Liver (tissue), 9 donors: ENCODE data around the gene LTO1. TPM values are rescaled to one million over a fixed set of nuclear protein-coding genes. Genes with fewer than 3 reads are reported as not detected.

ENCODE experiments used
- DNase-seq: peaks from one replicate; pipeline ENCODE4 v3.0.0-alpha.2; 2017; ENCODE audit warnings: low spot score
- H3K27ac ChIP-seq, 2 donors: one replicate each; pipeline ENCODE4 v1.7.0; 2013; ENCODE audit warnings: inconsistent platforms in 2 of 2, low read length in 2 of 2, control low read depth in 1 of 2, low read depth in 1 of 2, mild to moderate bottlenecking in 1 of 2
- H3K27me3 ChIP-seq, 4 donors: one replicate each; pipeline versions ENCODE4 v1.6.1 to v1.7.0; 2013; ENCODE audit warnings: low read length in 3 of 4, inconsistent platforms in 1 of 4, mild to moderate bottlenecking in 1 of 4, moderate library complexity in 1 of 4; ENCODE audit not compliant: control insufficient read depth in 4 of 4, insufficient read depth in 4 of 4
- H3K36me3 ChIP-seq, 4 donors: one replicate each; pipeline versions ENCODE4 v1.6.1 to v1.7.0; 2013; ENCODE audit warnings: low read length in 3 of 4, mild to moderate bottlenecking in 3 of 4, low read depth in 1 of 4, moderate library complexity in 1 of 4; ENCODE audit not compliant: control insufficient read depth in 4 of 4, insufficient read depth in 3 of 4
- H3K4me1 ChIP-seq, 4 donors: one replicate each; pipeline versions ENCODE4 v1.6.1 to v1.7.0; 2013; ENCODE audit warnings: low read length in 3 of 4, mild to moderate bottlenecking in 3 of 4, moderate library complexity in 1 of 4; ENCODE audit not compliant: control insufficient read depth in 4 of 4, insufficient read depth in 4 of 4
- H3K4me3 ChIP-seq, 3 donors: one replicate each; pipeline versions ENCODE4 v1.6.1 to v1.7.0; 2013; ENCODE audit warnings: low read length in 3 of 3, control low read depth in 1 of 3, low read depth in 1 of 3, mild to moderate bottlenecking in 1 of 3
- H3K9ac ChIP-seq, 2 donors: one replicate each; pipeline ENCODE4 v1.7.0; 2013; ENCODE audit warnings: low read length in 2 of 2, mild to moderate bottlenecking in 2 of 2, moderate library complexity in 2 of 2, control low read depth in 1 of 2, low read depth in 1 of 2
- H3K9me3 ChIP-seq, 4 donors: one replicate each; pipeline versions ENCODE4 v1.6.1 to v1.7.0; 2013; ENCODE audit warnings: low read length in 3 of 4; ENCODE audit not compliant: control insufficient read depth in 4 of 4
- EGR1 ChIP-seq, 2 donors: IDR thresholded peaks; 2 replicates each; pipeline ENCODE4 v1.6.1; 2016 to 2018; ENCODE audit warnings: antibody characterized with exemption in 2 of 2, low read depth in 2 of 2
- FOXA1 ChIP-seq: IDR thresholded peaks from 2 replicates; pipeline ENCODE4 v1.6.1; 2016; ENCODE audit warnings: antibody characterized with exemption
- FOXA2 ChIP-seq: IDR thresholded peaks from 2 replicates; pipeline ENCODE4 v1.6.1; 2016; ENCODE audit warnings: antibody characterized with exemption
- HNF4A ChIP-seq, 2 donors: conservative IDR thresholded peaks; 2 replicates each; pipeline ENCODE4 v1.6.1; 2016; ENCODE audit warnings: antibody characterized with exemption in 2 of 2, mild to moderate bottlenecking in 2 of 2
- NR2F2 ChIP-seq: IDR thresholded peaks from 2 replicates; pipeline ENCODE4 v1.6.1; 2016; ENCODE audit warnings: antibody characterized with exemption
- RAD21 ChIP-seq, 2 donors: IDR thresholded peaks; 2 replicates each; pipeline ENCODE4 v1.6.1; 2016; ENCODE audit warnings: antibody characterized with exemption in 2 of 2, mild to moderate bottlenecking in 2 of 2
- RXRA ChIP-seq, 2 donors: IDR thresholded peaks; 2 replicates each; pipeline ENCODE4 v1.6.1; 2017 to 2018; ENCODE audit warnings: antibody characterized with exemption in 2 of 2, mild to moderate bottlenecking in 1 of 2
- TAF1 ChIP-seq: conservative IDR thresholded peaks from 2 replicates; pipeline ENCODE4 v1.6.1; 2016; ENCODE audit warnings: antibody characterized with exemption, mild to moderate bottlenecking
- YY1 ChIP-seq: IDR thresholded peaks from 2 replicates; pipeline ENCODE4 v1.6.1; 2016; ENCODE audit warnings: antibody characterized with exemption, mild to moderate bottlenecking
- WGBS: extraction: QIAGEN DNeasy Blood & Tissue Kit; methylation state at CpG from one replicate; pipeline ENCODE4 v1.1.7; 2013; 5-methylcytosine and 5-hydroxymethylcytosine counted together
- polyA plus RNA-seq, 2 donors: library from polyadenylated mRNA; stranded (reverse) in 1 of 2; unstranded in 1 of 2; fragments of 200-250 nt in 1 of 2; fragments of >200 nt in 1 of 2; fragmentation: Nextera tagmentation in 1 of 2; extraction: Ambion mirVana in 1 of 2; gene quantifications; one replicate each; pipeline versions ENCODE4 v1.2.1 to v1.2.3, GENCODE V29; 2013 to 2015
- total RNA-seq, 2 donors: library from RNA; depleted of rRNA; stranded (reverse); fragments of >200 nt; gene quantifications; one replicate each; pipeline ENCODE4 v1.2.3, GENCODE V29; 2014
- TF ChIP-seq, protein P1 (sequence below): IDR thresholded peaks from 2 replicates; pipeline ENCODE4 v1.6.1; 2016; ENCODE audit warnings: antibody characterized with exemption
- TF ChIP-seq, protein P2 (sequence below): IDR thresholded peaks from 2 replicates; pipeline ENCODE4 v1.6.1; 2016; ENCODE audit warnings: antibody characterized with exemption, mild to moderate bottlenecking
- TF ChIP-seq, protein P3 (sequence below): fragments of 150-350 bp; IDR thresholded peaks from 2 replicates; pipeline ENCODE4 v1.5.1; 2017; ENCODE audit warnings: improper control_type of control experiment, low read depth, low read length; ENCODE audit not compliant: missing input control
- TF ChIP-seq, protein P4 (sequence below): IDR thresholded peaks from 2 replicates; pipeline ENCODE4 v1.6.1; 2016; ENCODE audit warnings: antibody characterized with exemption
- TF ChIP-seq, protein P5 (sequence below): IDR thresholded peaks from 2 replicates; pipeline ENCODE4 v1.6.1; 2016; ENCODE audit warnings: antibody characterized with exemption
- donor health status: healthy.
- donor health status: healthy.
- donor health status: healthy.
- donor health status: healthy.
- donor health status: healthy.

The LTO1 gene
- total and polyA plus RNA-seq, 4 donors = 4.9 to 12.3 (median 7.3) TPM

DNA sequence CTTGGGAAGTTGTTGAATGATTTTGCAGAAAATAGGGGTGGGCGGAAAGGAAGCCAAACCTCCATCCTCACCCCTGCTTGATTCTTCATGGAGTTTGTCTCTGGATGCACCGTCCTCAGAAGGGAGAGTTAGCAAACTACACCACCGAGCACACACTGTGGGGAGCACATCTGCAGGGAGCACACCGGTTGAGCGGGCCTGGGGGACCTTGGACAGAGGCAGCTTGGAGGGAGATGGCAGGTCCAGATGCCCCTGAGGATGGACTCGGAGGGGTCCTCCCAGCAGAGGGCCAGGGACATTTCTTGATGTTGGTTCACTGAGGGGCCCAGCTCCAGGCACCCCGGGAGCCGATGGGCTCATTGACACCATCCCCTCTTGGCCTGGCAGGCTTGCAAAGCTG, 43.8 kb upstream of the LTO1 start:
- no peaks in the 10 kb centered on the region for H3K9me3 ChIP-seq
- no peak overlapping the region for H3K9ac ChIP-seq
- 74% methylated on average over 8 of the region's 8 CpGs for WGBS
- no peaks in the 10 kb centered on the region for H3K36me3 ChIP-seq
- TF ChIP-seq, protein P1, sequence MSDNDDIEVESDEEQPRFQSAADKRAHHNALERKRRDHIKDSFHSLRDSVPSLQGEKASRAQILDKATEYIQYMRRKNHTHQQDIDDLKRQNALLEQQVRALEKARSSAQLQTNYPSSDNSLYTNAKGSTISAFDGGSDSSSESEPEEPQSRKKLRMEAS = no peak
- TF ChIP-seq YY1 (no peak), FOXA2 (no peak), FOXA1 (no peak), NR2F2 (no peak), HNF4A (conservative IDR thresholded peaks at IDR 0.05) (no peak), RAD21 (IDR thresholded peaks at IDR 0.05) (no peak), EGR1 (IDR thresholded peaks at IDR 0.05; ENCODE audit: low read depth in 2 of 2) (no peak), RXRA (IDR thresholded peaks at IDR 0.05) (no peak), TAF1 (no peak)
- TF ChIP-seq, protein P2, sequence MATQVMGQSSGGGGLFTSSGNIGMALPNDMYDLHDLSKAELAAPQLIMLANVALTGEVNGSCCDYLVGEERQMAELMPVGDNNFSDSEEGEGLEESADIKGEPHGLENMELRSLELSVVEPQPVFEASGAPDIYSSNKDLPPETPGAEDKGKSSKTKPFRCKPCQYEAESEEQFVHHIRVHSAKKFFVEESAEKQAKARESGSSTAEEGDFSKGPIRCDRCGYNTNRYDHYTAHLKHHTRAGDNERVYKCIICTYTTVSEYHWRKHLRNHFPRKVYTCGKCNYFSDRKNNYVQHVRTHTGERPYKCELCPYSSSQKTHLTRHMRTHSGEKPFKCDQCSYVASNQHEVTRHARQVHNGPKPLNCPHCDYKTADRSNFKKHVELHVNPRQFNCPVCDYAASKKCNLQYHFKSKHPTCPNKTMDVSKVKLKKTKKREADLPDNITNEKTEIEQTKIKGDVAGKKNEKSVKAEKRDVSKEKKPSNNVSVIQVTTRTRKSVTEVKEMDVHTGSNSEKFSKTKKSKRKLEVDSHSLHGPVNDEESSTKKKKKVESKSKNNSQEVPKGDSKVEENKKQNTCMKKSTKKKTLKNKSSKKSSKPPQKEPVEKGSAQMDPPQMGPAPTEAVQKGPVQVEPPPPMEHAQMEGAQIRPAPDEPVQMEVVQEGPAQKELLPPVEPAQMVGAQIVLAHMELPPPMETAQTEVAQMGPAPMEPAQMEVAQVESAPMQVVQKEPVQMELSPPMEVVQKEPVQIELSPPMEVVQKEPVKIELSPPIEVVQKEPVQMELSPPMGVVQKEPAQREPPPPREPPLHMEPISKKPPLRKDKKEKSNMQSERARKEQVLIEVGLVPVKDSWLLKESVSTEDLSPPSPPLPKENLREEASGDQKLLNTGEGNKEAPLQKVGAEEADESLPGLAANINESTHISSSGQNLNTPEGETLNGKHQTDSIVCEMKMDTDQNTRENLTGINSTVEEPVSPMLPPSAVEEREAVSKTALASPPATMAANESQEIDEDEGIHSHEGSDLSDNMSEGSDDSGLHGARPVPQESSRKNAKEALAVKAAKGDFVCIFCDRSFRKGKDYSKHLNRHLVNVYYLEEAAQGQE = no peak
- TF ChIP-seq, protein P3, sequence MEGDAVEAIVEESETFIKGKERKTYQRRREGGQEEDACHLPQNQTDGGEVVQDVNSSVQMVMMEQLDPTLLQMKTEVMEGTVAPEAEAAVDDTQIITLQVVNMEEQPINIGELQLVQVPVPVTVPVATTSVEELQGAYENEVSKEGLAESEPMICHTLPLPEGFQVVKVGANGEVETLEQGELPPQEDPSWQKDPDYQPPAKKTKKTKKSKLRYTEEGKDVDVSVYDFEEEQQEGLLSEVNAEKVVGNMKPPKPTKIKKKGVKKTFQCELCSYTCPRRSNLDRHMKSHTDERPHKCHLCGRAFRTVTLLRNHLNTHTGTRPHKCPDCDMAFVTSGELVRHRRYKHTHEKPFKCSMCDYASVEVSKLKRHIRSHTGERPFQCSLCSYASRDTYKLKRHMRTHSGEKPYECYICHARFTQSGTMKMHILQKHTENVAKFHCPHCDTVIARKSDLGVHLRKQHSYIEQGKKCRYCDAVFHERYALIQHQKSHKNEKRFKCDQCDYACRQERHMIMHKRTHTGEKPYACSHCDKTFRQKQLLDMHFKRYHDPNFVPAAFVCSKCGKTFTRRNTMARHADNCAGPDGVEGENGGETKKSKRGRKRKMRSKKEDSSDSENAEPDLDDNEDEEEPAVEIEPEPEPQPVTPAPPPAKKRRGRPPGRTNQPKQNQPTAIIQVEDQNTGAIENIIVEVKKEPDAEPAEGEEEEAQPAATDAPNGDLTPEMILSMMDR = no peak
- TF ChIP-seq, protein P4, sequence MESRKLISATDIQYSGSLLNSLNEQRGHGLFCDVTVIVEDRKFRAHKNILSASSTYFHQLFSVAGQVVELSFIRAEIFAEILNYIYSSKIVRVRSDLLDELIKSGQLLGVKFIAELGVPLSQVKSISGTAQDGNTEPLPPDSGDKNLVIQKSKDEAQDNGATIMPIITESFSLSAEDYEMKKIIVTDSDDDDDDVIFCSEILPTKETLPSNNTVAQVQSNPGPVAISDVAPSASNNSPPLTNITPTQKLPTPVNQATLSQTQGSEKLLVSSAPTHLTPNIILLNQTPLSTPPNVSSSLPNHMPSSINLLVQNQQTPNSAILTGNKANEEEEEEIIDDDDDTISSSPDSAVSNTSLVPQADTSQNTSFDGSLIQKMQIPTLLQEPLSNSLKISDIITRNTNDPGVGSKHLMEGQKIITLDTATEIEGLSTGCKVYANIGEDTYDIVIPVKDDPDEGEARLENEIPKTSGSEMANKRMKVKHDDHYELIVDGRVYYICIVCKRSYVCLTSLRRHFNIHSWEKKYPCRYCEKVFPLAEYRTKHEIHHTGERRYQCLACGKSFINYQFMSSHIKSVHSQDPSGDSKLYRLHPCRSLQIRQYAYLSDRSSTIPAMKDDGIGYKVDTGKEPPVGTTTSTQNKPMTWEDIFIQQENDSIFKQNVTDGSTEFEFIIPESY = no peak
- TF ChIP-seq, protein P5, sequence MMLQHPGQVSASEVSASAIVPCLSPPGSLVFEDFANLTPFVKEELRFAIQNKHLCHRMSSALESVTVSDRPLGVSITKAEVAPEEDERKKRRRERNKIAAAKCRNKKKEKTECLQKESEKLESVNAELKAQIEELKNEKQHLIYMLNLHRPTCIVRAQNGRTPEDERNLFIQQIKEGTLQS = no peak
- H3K4me1 ChIP-seq = no peaks in the 10 kb centered on the region
- H3K27ac ChIP-seq = no peak overlapping the region
- H3K4me3 ChIP-seq = no peak overlapping the region
- H3K27me3 ChIP-seq = peaks cover 0 to 7% (median 1%) of the 10 kb centered on the region in 4 donors
- DNase-seq = no peak

DNA sequence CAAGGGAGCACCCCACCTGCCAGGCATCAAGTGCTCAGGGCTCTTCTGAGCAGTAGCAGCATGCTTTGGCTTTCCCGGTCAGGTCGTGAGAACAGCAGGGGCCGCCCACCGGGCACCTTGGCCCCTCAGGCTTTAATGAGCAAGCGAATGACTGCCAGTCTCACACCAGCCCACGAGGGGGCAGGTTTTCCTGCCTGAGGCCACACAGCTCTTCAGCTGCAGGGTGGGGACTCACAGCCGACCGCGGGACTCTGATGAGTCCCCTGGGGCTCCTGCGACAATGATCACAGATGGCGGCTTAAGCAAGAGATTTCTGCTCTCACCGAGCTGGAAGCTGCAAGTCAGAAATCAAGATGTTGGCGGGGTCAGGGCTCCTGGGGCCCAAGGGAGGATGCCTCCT, 43.0 kb upstream of the LTO1 start:
- H3K9ac ChIP-seq = no peak overlapping the region
- H3K27ac ChIP-seq = no peak overlapping the region
- no peak overlapping the region for H3K4me3 ChIP-seq
- TF ChIP-seq, protein P3 = peak; percentile 39
- TF ChIP-seq RAD21 (IDR thresholded peaks at IDR 0.05) = peak; percentile 60 to 73
- TF ChIP-seq, protein P5 = no peak
- no peak for TF ChIP-seq YY1
- WGBS = 4% methylated on average over 13 of the region's 13 CpGs
- H3K9me3 ChIP-seq = no peaks in the 10 kb centered on the region
- H3K36me3 ChIP-seq = no peaks in the 10 kb centered on the region
- no peaks in the 10 kb centered on the region for H3K4me1 ChIP-seq
- H3K27me3 ChIP-seq = peaks cover 0 to 7% (median 1%) of the 10 kb centered on the region in 4 donors
- no peak for DNase-seq
